ENCODE data around the gene FHOD3. TPM values are rescaled to one million over a fixed set of nuclear protein-coding genes. Genes with fewer than 3 reads are reported as not detected.

The FHOD3 gene
- total and polyA plus RNA-seq, 9 of the 15 experiments (the other 6 are each of a cell fraction or from before 2014, with no cell fraction given): 0.11 TPM; not detected in 8

- FAIRE-seq (no peak), DNase-seq (ENCODE audit: extremely low read depth in 1 of 4, low spot score in 3 of 4) (no peak), ATAC-seq (no peak; the same call in 1 of the 3 replicates)
- Histone ChIP-seq H3K36me3 (ENCODE audit: control insufficient read depth, insufficient read depth, low read length) (no peaks in the 10 kb centered on the region), H3K9me3 (replicated peaks; ENCODE audit: control insufficient read depth, insufficient read depth, low read depth, low read length) (no peaks in the 10 kb centered on the region), H3K79me2 (ENCODE audit: control insufficient read depth, insufficient read depth, low read length) (no peaks in the 10 kb centered on the region), H2AFZ (ENCODE audit: low read depth, low read length) (no peak overlapping the region), H3K9ac (ENCODE audit: insufficient read depth in 1 of 2, low read depth in 2 of 2, low read length in 2 of 2) (no peak overlapping the region), H3K27ac (ENCODE audit: extremely low read depth, low read depth, low read length) (no peak overlapping the region), H3K27me3 (ENCODE audit: control insufficient read depth in 2 of 2, insufficient read depth in 2 of 2, low read length in 2 of 2) (peaks cover 4 to 14% of the 10 kb centered on the region in 2 experiments; a peak in 3 of 5 replicates), H3K4me2 (ENCODE audit: insufficient read depth, low read length) (no peak overlapping the region), H3K4me3 (no peak overlapping the region), H3K4me1 (replicated peaks in 1 of 2; ENCODE audit: control insufficient read depth in 2 of 2, insufficient read depth in 2 of 2, low read length in 2 of 2) (no peaks in the 10 kb centered on the region), H4K20me1 (replicated peaks; ENCODE audit: control insufficient read depth, insufficient read depth, low read length) (no peaks in the 10 kb centered on the region), H3K9me1 (ENCODE audit: control insufficient read depth, insufficient read depth, low read length) (no peaks in the 10 kb centered on the region)
- no TSS peak for BruUV-seq (replicated peaks)
- ChIA-PET POLR2A (interaction anchor here (1.2 kb wide), 1 partner anchor 16 kb away, joined by 3 read pairs; no protein-coding TSS in a partner anchor), CTCF (ENCODE audit: low intra/inter-chr PET ratio) (no interaction called here)
- intact Hi-C loops (cut with micrococcal nuclease): no loop called here
- TF ChIP-seq ZNF212 (CRISPR knock-in tag; IDR thresholded peaks at IDR 0.05) (no peak), KDM5B (IDR thresholded peaks at IDR 0.05; ENCODE audit: insufficient replicate concordance, low read depth, low read length) (no peak), CEBPG (CRISPR knock-in tag; IDR thresholded peaks at IDR 0.05) (no peak), CEBPG (tag; conservative IDR thresholded peaks at IDR 0.05 in 1 of 2, IDR thresholded peaks at IDR 0.05 in 1 of 2) (no peak), XRCC5 (IDR thresholded peaks at IDR 0.05; ENCODE audit: low read depth, low read length) (no peak), TFE3 (CRISPR knock-in tag; IDR thresholded peaks at IDR 0.05) (no peak), ZNF695 (CRISPR knock-in tag; IDR thresholded peaks at IDR 0.05) (no peak), TRIM25 (IDR thresholded peaks at IDR 0.05; ENCODE audit: borderline replicate concordance) (no peak), ZNF79 (CRISPR knock-in tag; IDR thresholded peaks at IDR 0.05; ENCODE audit: low read depth) (no peak), CBX3 (IDR thresholded peaks at IDR 0.05; ENCODE audit: borderline replicate concordance in 1 of 2, low read length in 2 of 2) (no peak), POLR2B (IDR thresholded peaks at IDR 0.05; ENCODE audit: low read depth, partially characterized antibody) (no peak), HDAC8 (tag; IDR thresholded peaks at IDR 0.05) (no peak), PTBP1 (IDR thresholded peaks at IDR 0.05; ENCODE audit: low read depth, low read length) (no peak)
- 3% methylated on average over 10 of the region's 10 CpGs for WGBS (ENCODE audit: insufficient coverage, low coverage, missing lambda C conversion rate)
- in situ Hi-C loops (cut with MboI): no loop called here
Measured at GRCh38 chr18:36652503-36652902, 355.0 kb downstream of the FHOD3 start.

All from K562 (cell line).